Activated effector memory CD4-positive, alpha-beta T cell treated with anti-CD3 and anti-CD28 coated beads, Interleukin-2, amount 50 U/mL, for 16 hours (primary cell): Measurements from ENCODE around the gene EYA4.

Experiments
- DNase-seq: peaks from one replicate; pipeline ENCODE4 v3.0.0-alpha.2; 2020

EYA4 gene

GRCh38 chr6:133468591-133468990 is 227.4 kb downstream of the EYA4 start:
- no peak for DNase-seq

DNA sequence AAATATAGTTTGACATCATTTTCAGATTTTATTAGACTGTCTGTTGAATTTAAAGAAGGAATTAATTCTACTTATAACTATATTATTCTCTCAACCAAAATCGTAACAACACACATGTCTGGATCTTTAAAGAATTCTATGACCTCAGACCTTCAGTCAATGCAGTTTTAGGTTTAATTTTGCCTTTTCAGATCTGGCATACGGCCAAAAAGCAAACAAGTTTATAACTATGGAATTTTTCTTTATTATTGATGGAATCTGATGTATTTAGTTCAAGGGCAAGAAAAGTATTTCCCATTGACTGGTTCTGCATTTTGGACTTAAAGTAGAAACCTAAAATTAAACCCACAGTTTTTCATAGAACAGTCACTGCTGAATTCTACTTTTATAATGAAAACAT is 233.4 kb downstream of the EYA4 start:
- no peak for DNase-seq

GRCh38 chr6:133478673-133479072 is 237.5 kb downstream of the EYA4 start:
- no peak for DNase-seq

- no peak for DNase-seq
Observed at GRCh38 chr6:133487174-133487573, 246.0 kb downstream of the EYA4 start.

DNA sequence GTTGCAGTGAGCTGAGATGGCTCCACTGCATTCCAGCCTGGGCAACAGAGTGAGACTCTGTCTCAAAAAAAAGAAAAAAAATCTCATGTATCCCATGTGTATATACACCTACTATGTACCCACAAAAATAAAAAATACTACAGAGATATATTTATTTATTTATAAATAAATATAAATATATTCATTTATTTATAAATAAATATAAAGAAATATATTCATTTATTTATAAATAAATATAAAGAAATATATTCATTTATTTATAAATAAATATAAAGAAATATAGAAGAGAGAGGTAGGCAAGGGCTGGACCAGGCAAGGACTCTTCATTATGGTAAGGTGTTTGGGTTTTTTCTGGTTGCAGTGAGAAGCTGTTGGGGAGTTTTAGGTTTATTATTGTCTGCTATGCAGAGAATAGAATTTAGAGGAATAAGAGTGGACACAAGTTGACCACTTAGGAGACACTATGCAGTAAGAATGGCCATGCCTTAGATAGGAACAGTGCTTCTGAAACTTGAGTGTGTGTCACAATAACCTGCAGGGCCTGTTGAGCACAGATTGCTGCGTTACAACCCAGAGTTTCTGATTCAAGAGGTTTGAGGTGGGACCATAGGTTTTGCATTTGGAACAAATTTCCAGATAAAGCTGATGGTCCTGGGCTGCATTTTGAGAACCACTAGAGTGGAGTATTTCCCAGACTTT is 254.2 kb downstream of the EYA4 start:
- DNase-seq = no peak

DNA sequence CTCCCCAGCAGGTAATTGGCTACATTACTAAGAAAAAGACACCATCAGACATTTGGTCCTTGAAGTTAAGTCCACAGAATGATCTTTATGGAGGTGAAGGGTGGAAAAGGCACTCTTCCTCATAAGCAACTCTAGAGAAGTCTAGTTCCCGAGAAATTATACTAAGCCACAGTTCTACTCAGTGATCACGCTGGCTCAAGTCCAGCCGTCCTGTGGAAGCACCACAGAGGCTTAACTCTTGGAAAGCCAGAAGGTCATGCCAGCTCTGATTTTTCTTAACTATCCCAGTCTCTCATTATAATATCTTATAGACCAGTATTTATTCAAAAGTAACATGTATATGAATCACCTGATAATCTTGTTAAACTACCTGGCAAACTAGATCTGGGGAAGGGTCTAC is 258.5 kb downstream of the EYA4 start:
- DNase-seq = no peak

DNA sequence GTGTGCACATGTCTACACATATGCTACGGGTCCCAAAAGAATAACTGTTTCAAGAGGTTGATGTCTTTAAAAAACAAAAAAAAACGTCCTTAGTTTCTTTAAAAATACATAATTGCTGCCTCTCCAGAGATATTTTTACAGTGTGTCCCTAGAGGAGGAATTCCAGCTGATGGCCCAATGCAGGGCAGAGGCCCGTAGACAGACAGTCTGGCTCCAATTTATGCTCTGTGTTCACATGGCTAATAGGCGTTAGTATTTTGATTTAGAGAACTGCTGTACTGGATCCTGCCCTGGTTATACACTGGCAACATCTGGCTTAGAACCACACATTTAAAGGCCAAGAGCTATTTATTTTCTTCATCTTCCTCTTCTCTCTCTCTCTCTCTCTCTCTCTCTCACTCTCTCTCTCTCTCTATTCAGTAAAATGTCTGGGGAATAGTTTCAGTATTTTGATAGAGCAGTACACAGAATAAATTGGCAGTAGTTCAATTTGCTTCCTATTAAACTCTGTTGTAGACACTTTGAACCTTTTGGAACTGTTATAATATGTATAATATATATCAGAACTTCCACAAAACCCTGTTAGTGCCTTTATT is 260.6 kb downstream of the EYA4 start:
- DNase-seq = no peak

DNA sequence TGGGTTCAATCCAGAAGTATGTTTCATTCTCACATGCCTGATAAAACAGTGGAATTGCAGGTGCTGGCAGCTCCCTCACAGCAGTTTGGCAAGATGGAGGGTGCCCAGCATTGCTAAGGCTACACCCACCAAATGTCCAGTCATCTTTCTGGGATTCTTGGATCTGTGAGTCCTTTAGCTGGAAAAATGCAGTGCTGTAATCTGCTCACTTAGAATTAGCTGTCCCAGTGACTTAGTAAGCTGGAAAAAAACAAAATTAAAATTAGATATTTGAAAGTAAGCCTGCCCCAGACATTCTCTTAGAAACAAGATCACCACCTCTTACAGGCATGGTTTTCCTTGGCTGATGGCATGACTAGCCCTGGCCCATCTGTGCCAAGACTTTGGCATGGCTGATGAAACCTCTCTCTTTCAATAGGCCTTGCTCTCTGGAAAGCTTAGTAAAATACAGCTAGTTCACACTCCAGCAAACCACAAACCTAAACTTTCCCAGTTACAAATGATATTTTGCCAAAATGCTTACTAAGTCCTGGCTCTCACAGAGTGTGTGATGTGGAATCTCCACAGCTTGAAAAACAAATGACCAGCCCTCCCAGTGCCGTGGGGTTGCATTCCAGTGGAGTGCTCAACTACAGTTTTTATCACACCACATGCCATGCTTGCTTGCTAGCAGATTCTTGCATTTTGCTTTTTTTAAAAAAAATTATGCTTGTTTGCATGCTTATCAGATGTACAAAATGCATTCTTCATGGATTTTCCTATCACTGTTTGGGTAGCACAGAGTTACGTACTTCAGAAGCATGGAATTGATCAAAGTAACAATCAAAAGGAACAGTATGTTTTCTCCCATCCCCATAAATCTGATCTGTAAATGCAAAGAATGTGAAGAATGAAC is 261.5 kb downstream of the EYA4 start:
- DNase-seq = no peak

- no peak for DNase-seq
Observed at GRCh38 chr6:133503336-133503729, 262.2 kb downstream of the EYA4 start.

DNA sequence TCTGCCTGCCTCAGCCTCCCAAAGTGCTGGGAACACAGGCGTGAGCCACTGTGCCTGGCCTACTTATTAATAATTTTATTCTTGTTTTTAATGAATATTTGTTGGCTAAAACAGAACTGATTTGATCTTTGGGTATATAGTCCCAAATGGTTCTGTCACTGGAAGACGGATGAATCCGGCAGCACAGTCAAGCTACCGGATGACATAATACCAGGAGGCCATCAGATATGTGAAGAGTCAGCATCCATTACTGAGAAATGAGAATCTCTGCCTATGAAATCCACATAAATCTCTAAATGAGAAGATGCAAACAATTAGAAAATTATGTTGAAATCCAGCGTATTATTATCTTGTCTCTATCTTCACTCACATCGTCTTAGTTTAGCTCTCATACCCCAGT is 263.0 kb downstream of the EYA4 start:
- DNase-seq = no peak

DNA sequence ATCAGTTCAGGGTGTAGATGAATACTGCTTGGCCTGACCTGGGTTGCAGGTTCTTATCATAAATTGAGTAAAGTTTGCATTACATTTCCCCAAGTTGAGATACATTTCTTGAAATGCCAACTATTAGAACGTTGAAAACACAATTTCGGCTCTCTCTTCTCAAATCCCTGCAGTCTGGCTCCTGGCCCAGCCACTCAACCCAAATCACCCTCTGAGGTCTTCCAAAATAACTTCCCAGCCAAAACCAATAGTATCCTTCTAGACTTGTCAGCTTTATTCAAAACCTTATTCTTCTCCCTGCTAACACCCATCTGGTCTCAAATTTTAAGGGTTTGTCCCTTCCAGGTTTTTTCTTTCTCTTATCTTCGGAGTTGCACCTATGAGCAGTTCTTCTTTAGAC is 263.6 kb downstream of the EYA4 start:
- no peak for DNase-seq

- DNase-seq = no peak
Observed at GRCh38 chr6:133505681-133506080, 264.5 kb downstream of the EYA4 start.

DNA sequence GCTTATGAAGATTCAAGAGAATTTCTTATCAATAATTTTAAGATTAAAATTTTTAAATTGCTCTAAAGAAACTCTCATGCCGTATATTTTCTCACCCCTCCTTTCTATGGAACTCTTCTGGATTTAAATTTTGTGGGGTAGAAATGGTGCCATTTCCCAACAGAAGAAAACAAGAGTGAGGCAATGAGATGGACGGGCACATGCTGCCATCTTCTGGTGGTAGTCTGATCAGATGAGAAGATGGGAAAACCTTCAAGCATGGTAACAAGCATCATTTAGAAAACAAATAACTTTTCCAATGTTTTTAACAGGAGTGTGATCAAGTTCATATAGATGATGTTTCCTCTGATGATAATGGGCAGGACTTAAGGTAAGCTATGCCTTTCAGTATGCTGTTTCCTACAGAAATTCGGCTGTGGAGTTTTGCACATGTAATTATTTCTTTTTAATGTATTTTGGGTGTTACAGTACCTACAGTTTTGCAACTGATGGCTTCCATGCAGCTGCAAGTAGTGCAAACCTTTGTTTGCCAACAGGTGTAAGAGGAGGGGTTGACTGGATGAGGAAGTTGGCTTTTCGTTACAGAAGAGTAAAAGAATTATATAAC is 271.4 kb downstream of the EYA4 start:
- no peak for DNase-seq

GRCh38 chr6:133523816-133524215 is 282.7 kb downstream of the EYA4 start:
- no peak for DNase-seq

DNA sequence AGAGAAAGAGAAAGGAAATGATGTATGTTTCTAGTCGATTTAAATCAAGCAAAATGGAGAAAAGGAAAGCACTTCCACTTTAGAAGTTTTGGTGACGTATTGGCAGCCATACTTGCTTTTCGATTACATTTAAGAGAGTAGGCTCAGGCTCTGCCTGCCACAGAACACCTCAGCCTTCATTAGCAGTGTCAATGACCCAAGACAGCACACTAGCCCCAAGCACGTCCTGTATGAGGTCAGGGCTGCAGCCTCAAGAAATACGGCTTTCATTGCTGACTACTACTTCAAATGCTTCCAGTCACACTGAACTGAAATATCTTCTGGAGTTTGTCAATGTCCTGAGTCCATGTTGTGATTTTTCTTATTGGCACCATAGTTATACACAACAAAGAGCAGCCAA is 285.3 kb downstream of the EYA4 start:
- DNase-seq = no peak

DNA sequence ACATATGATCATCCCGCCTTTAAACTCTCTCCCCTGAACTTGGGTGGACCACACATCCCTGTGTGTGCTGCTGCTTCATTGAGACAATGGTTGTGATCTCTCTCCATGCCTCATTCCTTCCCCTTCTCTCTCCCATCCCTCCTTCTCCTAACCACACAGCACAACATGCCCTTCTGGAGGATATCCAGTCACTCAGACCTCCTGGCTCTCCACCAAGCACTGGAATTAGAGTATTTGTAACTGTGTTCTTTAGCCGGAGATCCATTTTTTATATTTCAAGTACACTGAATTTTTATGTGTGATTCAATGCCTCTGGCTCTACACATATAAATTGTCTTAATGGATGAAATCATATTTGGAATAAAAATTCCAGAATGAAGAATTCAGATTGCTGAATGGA is 287.4 kb downstream of the EYA4 start:
- no peak for DNase-seq

- no peak for DNase-seq
Observed at GRCh38 chr6:133532908-133533307, 291.8 kb downstream of the EYA4 start.

- DNase-seq = no peak
Observed at GRCh38 chr6:133539502-133540259, 298.5 kb downstream of the EYA4 start.

GRCh38 chr6:133540361-133540760 is 299.2 kb downstream of the EYA4 start:
- no peak for DNase-seq

DNA sequence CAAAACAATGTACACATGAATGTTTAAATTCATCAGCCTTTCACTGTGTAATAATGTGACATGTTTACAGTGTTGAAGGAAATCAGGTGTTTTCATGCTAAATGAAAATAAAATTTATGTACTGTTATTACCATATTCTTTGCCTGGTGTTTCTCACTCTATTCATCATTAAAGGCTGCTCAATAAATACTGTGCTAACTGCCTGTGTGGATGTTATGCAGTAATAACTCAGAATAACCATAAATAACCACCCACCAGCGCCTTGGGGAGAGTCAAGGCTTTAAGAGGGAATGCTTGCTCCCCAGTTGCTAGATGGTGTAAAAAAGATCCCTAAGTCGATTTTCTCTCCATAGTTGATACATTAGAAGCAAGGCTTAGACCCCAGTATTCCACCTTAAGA is 299.9 kb downstream of the EYA4 start:
- no peak for DNase-seq

GRCh38 chr6:133542056-133542821 is 301.1 kb downstream of the EYA4 start:
- no peak for DNase-seq

- DNase-seq = no peak
Observed at GRCh38 chr6:133544419-133544818, 303.3 kb downstream of the EYA4 start.
